OCI-LY3 (cell line): ENCODE measurements around the gene XCL2.

Source experiments
- CTCF ChIP-seq: fragments of 200-600, 300-600 bp; sonication (generic); IDR thresholded peaks from 2 replicates; pipeline ENCODE4 v1.5.1; 2014; ENCODE audit warnings: antibody characterized with exemption, low read length, low read depth
- EZH2phosphoT487 ChIP-seq: fragments of 200-600 bp; shearing (Covaris generic); IDR thresholded peaks from 2 replicates; pipeline ENCODE4 v1.6.1; 2018; ENCODE audit warnings: antibody characterized with exemption, mixed run types, low read depth

- TF ChIP-seq EZH2phosphoT487 = no peak
- no peak for TF ChIP-seq CTCF
These were observed 38.8 kb downstream of the XCL2 start for GRCh38 chr1:168505006-168505405.
